Natural killer cell (primary cell): ENCODE data around the gene TAPT1. TPM values are rescaled to one million over a fixed set of nuclear protein-coding genes. Genes with fewer than 3 reads are reported as not detected.
A peak's percentile ranks its signal among the peaks of the same experiment; 100 is the strongest.

ENCODE experiments used
- ATAC-seq, 3 donors: fragments of 150-1000 bp in 2 of 3; fragments of 200-7000 bp in 1 of 3; cut with Tn5 transposase; 1 replicate in 1 of 3; 2 replicates in 2 of 3; pipeline ENCODE4 v1.10.0; 2021; ENCODE audit warnings: mild to moderate bottlenecking in 2 of 3, moderate library complexity in 2 of 3
- DNase-seq, 2 donors: peaks; one replicate each; pipeline versions ENCODE4 v3.0.0 to v3.0.0-alpha.2; 2013 to 2021; ENCODE audit warnings: mixed read lengths in 1 of 2
- H3K27ac ChIP-seq: one replicate; pipeline ENCODE4 v1.5.1; 2013; ENCODE audit warnings: mild to moderate bottlenecking, low read length
- H3K27me3 ChIP-seq: one replicate; pipeline ENCODE4 v1.6.1; 2013; ENCODE audit warnings: low read length; ENCODE audit not compliant: control insufficient read depth, insufficient read depth
- H3K36me3 ChIP-seq: one replicate; pipeline ENCODE4 v1.6.1; 2013; ENCODE audit warnings: low read length; ENCODE audit not compliant: control insufficient read depth, insufficient read depth
- H3K4me1 ChIP-seq: one replicate; pipeline ENCODE4 v1.6.1; 2013; ENCODE audit warnings: low read length; ENCODE audit not compliant: control insufficient read depth, insufficient read depth
- H3K4me3 ChIP-seq: one replicate; pipeline ENCODE4 v1.5.1; 2013; ENCODE audit warnings: low read length
- H3K9me3 ChIP-seq: one replicate; pipeline ENCODE4 v1.6.1; 2013; ENCODE audit warnings: low read length; ENCODE audit not compliant: control insufficient read depth, insufficient read depth
- H3K27ac Mint-ChIP-seq, 2 donors: one replicate each; pipeline ENCODE4 v1.8.0; 2022; ENCODE audit warnings: mild to moderate bottlenecking in 2 of 2, mixed read lengths in 2 of 2, moderate library complexity in 1 of 2
- H3K27me3 Mint-ChIP-seq, 2 donors: one replicate each; pipeline ENCODE4 v1.8.0; 2022; ENCODE audit warnings: low read depth in 2 of 2, mixed read lengths in 2 of 2
- H3K36me3 Mint-ChIP-seq: one replicate; pipeline ENCODE4 v1.8.0; 2022; ENCODE audit warnings: mixed read lengths
- H3K4me1 Mint-ChIP-seq, 2 donors: one replicate each; pipeline ENCODE4 v1.8.0; 2022; ENCODE audit warnings: mixed read lengths in 2 of 2
- H3K4me3 Mint-ChIP-seq: one replicate; pipeline ENCODE4 v1.8.0; 2022; ENCODE audit warnings: mild to moderate bottlenecking, moderate library complexity, mixed read lengths
- H3K9me3 Mint-ChIP-seq, 2 donors: one replicate each; pipeline ENCODE4 v1.8.0; 2022; ENCODE audit warnings: mixed read lengths in 2 of 2
- CTCF ChIP-seq: fragments of 200-600 bp; IDR thresholded peaks from one replicate; pipeline ENCODE4 v1.8.0; 2022; ENCODE audit warnings: antibody characterized with exemption
- WGBS: methylation state at CpG from one replicate; pipeline ENCODE4 v1.1.7; 2013; ENCODE audit warnings: missing lambda C conversion rate; ENCODE audit not compliant: insufficient coverage; 5-methylcytosine and 5-hydroxymethylcytosine counted together
- intact Hi-C: fragments of 100-400 bp; cut with micrococcal nuclease; formaldehyde crosslinking; loops from one replicate; pipeline ENCODE4 v1.14.2; 2022
- total RNA-seq, 4 donors: library from RNA; stranded (reverse); fragments of 120-200 nt in 1 of 4; gene quantifications; one replicate each; pipeline versions ENCODE4 v1.2.3 to v1.2.4, GENCODE V29; 2013 to 2022

The TAPT1 gene
- total RNA-seq, 3 donors from 2014 or later (not counting 1 experiment from before 2014, with no cell fraction given): 52.5 to 67.5 (median 52.7) TPM

DNA sequence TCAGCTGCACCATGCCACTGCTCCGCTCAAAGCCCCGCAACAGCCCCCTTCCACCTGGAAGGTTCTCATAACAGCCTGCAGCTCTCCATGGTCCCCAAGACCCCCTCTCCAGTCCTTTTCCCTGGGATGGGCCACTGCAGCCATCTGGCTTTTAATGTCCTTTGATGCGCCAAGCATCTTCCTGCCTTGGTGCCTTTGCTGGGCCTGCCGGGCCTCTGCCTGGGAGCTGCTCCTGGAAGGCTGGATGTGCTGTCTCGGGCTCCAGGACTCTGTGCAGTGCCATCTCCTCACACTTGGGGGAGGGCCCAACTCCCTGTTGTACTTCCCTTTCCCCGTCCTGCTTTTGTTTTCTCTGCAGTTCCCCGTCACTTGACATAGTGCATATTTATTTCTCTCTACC, 60.3 kb downstream of the TAPT1 start:
- Histone ChIP-seq H3K4me3 (no peak overlapping the region), H3K9me3 (no peaks in the 10 kb centered on the region), H3K4me1 (no peaks in the 10 kb centered on the region), H3K27ac (no peak overlapping the region), H3K36me3 (peaks cover 63% of the 10 kb centered on the region), H3K27me3 (no peaks in the 10 kb centered on the region)
- 95% methylated on average over 7 of the region's 7 CpGs for WGBS
- Mint-ChIP-seq H3K4me1 (no peaks in the 10 kb centered on the region), H3K27me3 (no peaks in the 10 kb centered on the region), H3K36me3 (peaks cover 14% of the 10 kb centered on the region), H3K9me3 (no peaks in the 10 kb centered on the region), H3K4me3 (no peak overlapping the region), H3K27ac (peak overlapping the region in 1 of 2 donors; percentile 21)
- no peak for TF ChIP-seq CTCF
- DNase-seq (no peak), ATAC-seq (no peak)
- intact Hi-C loops: no loop called here

GRCh38 chr4:16162891-16163290, 63.4 kb downstream of the TAPT1 start:
- intact Hi-C loops: no loop called here
- Mint-ChIP-seq H3K4me1 (peaks cover 0 to 7% of the 10 kb centered on the region in 2 donors), H3K4me3 (no peak overlapping the region), H3K27me3 (no peaks in the 10 kb centered on the region), H3K36me3 (peaks cover 14% of the 10 kb centered on the region), H3K9me3 (no peaks in the 10 kb centered on the region), H3K27ac (no peak overlapping the region)
- ATAC-seq (no peak), DNase-seq (no peak)
- Histone ChIP-seq H3K4me3 (no peak overlapping the region), H3K27ac (no peak overlapping the region), H3K4me1 (no peaks in the 10 kb centered on the region), H3K27me3 (no peaks in the 10 kb centered on the region), H3K9me3 (no peaks in the 10 kb centered on the region), H3K36me3 (peaks cover 38% of the 10 kb centered on the region)
- WGBS: 97% methylated on average over 4 of the region's 4 CpGs
- TF ChIP-seq CTCF: no peak

- Histone ChIP-seq H3K9me3 (no peaks in the 10 kb centered on the region), H3K27me3 (no peaks in the 10 kb centered on the region), H3K36me3 (peaks cover 34% of the 10 kb centered on the region), H3K4me1 (no peaks in the 10 kb centered on the region), H3K4me3 (no peak overlapping the region), H3K27ac (no peak overlapping the region)
- H3K27ac Mint-ChIP-seq: no peak overlapping the region
- ATAC-seq (peak in 1 of 3 donors; percentile 39), DNase-seq (no peak)
- WGBS: 70% methylated on average over 5 of the region's 6 CpGs
- no peak overlapping the region for H3K4me3 Mint-ChIP-seq
- no peaks in the 10 kb centered on the region for H3K27me3 Mint-ChIP-seq
- H3K36me3 Mint-ChIP-seq: peaks cover 14% of the 10 kb centered on the region
- peaks cover 0 to 7% of the 10 kb centered on the region in 2 donors for H3K4me1 Mint-ChIP-seq
- intact Hi-C loops: no loop called here
- no peak for TF ChIP-seq CTCF
- no peaks in the 10 kb centered on the region for H3K9me3 Mint-ChIP-seq
These were observed 64.3 kb downstream of the TAPT1 start for GRCh38 chr4:16161851-16162408.

- no peak for TF ChIP-seq CTCF
- no peak overlapping the region for H3K27ac ChIP-seq
- Mint-ChIP-seq H3K27ac (no peak overlapping the region), H3K9me3 (no peaks in the 10 kb centered on the region), H3K36me3 (peaks cover 3% of the 10 kb centered on the region), H3K27me3 (no peaks in the 10 kb centered on the region), H3K4me1 (peaks cover 0 to 7% of the 10 kb centered on the region in 2 donors), H3K4me3 (no peak overlapping the region)
- no peaks in the 10 kb centered on the region for H3K9me3 ChIP-seq
- intact Hi-C loops: no loop called here
- WGBS: 91% methylated on average over 3 of the region's 3 CpGs
- ATAC-seq (no peak), DNase-seq (no peak)
- peaks cover 23% of the 10 kb centered on the region for H3K36me3 ChIP-seq
- no peaks in the 10 kb centered on the region for H3K27me3 ChIP-seq
- H3K4me1 ChIP-seq: no peaks in the 10 kb centered on the region
- no peak overlapping the region for H3K4me3 ChIP-seq
These were observed 65.8 kb downstream of the TAPT1 start for GRCh38 chr4:16160457-16160856.
